ENCODE measurements around the gene TRMT11. TPM values are rescaled to one million over a fixed set of nuclear protein-coding genes. Genes with fewer than 3 reads are reported as not detected.

The TRMT11 gene
- total RNA-seq, 1 experiment from 2014 or later, result 36.7 TPM

DNA sequence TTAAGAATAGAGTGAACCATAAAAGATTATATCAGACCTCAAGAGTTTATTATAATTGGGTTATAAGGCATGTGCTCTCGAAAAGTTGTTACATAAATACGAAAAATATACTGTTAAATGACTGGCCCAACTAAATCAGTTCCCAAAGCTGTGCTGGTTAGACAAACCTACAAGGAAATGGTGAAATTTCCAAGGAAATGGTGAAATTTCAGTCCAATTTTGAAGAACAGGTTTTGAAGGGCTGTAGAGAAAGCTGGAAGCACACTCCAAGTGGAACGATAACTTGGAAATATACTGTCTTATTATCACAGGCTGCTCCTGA is 400 bp upstream of the TRMT11 start:
- Mint-ChIP-seq H3K27ac (ENCODE audit: unreplicated experiment) (no peak overlapping the region), H3K36me3 (ENCODE audit: insufficient read depth, unreplicated experiment) (no peaks in the 10 kb centered on the region), H3K9me3 (ENCODE audit: unreplicated experiment) (no peaks in the 10 kb centered on the region), H3K4me3 (ENCODE audit: unreplicated experiment) (no peak overlapping the region), H3K27me3 (ENCODE audit: insufficient read depth, unreplicated experiment) (no peaks in the 10 kb centered on the region), H3K4me1 (ENCODE audit: low read depth, unreplicated experiment) (no peaks in the 10 kb centered on the region)
- no peak for DNase-seq
- ChIA-PET CTCF (interaction anchor here (0.7 to 1.8 kb wide), 9 partner anchors 10 to 205 kb away, joined by 3 to 14 read pairs (median 4); partner anchors contain the start of genes HINT3 and NCOA7), POLR2A (interaction anchor here (0.7 to 1.8 kb wide), 7 partner anchors 10 to 196 kb away, joined by 3 to 12 read pairs (median 5); partner anchors contain the start of genes HINT3 and NCOA7)
- Histone ChIP-seq H3K4me1 (peaks cover 27% of the 10 kb centered on the region), H3K36me3 (ENCODE audit: control insufficient read depth, insufficient read depth, low read length) (no peaks in the 10 kb centered on the region), H3K27me3 (replicated peaks; ENCODE audit: control insufficient read depth, insufficient read depth, low read length) (no peaks in the 10 kb centered on the region), H3K4me3 (ENCODE audit: low read depth, low read length) (peak overlapping the region; percentile 67), H3K9me3 (no peaks in the 10 kb centered on the region)
- TF ChIP-seq CTCF (IDR thresholded peaks at IDR 0.05; ENCODE audit: insufficient read depth in 1 of 2, low read depth in 1 of 2, low read length in 1 of 2, severe bottlenecking in 1 of 2, unreplicated experiment in 1 of 2), result no peak
- intact Hi-C loops (cut with micrococcal nuclease; ENCODE audit: unreplicated experiment), result loop anchor here (1.0 kb wide), 1 partner anchor 1280 kb away; the partner anchor contains the start of gene RNF146
- no TSS peak for BruUV-seq (replicated peaks)

GRCh38 chr6:125987026-125987617 is 782 bp downstream of the TRMT11 start:
- CTCF ChIA-PET, result interaction anchor here (1.1 to 1.8 kb wide), 5 partner anchors 9 to 206 kb away, joined by 3 to 14 read pairs (median 4); partner anchors contain the start of gene HINT3
- H3K27ac Mint-ChIP-seq (ENCODE audit: unreplicated experiment), result no peak overlapping the region
- no peak for DNase-seq
- POLR2A ChIA-PET, result interaction anchor here (0.6 to 1.8 kb wide), 7 partner anchors 8 to 197 kb away, joined by 3 to 12 read pairs (median 5); partner anchors contain the start of genes HINT3 and NCOA7
- intact Hi-C loops (cut with micrococcal nuclease; ENCODE audit: unreplicated experiment), result no loop called here
- Histone ChIP-seq H3K36me3 (ENCODE audit: control insufficient read depth, insufficient read depth, low read length) (no peaks in the 10 kb centered on the region), H3K9me3 (no peaks in the 10 kb centered on the region), H3K4me3 (ENCODE audit: low read depth, low read length) (peak overlapping the region; percentile 67), H3K27me3 (replicated peaks; ENCODE audit: control insufficient read depth, insufficient read depth, low read length) (no peaks in the 10 kb centered on the region), H3K4me1 (peaks cover 27% of the 10 kb centered on the region)
- no peak for TF ChIP-seq CTCF (IDR thresholded peaks at IDR 0.05; ENCODE audit: insufficient read depth in 1 of 2, low read depth in 1 of 2, low read length in 1 of 2, severe bottlenecking in 1 of 2, unreplicated experiment in 1 of 2)
- no peaks in the 10 kb centered on the region for H3K27me3 Mint-ChIP-seq (ENCODE audit: insufficient read depth, unreplicated experiment)
- H3K4me3 Mint-ChIP-seq (ENCODE audit: unreplicated experiment), result no peak overlapping the region
- no peaks in the 10 kb centered on the region for H3K4me1 Mint-ChIP-seq (ENCODE audit: low read depth, unreplicated experiment)
- no peaks in the 10 kb centered on the region for H3K9me3 Mint-ChIP-seq (ENCODE audit: unreplicated experiment)
- BruUV-seq (replicated peaks), result TSS peak; percentile 62
- H3K36me3 Mint-ChIP-seq (ENCODE audit: insufficient read depth, unreplicated experiment), result no peaks in the 10 kb centered on the region

DNA sequence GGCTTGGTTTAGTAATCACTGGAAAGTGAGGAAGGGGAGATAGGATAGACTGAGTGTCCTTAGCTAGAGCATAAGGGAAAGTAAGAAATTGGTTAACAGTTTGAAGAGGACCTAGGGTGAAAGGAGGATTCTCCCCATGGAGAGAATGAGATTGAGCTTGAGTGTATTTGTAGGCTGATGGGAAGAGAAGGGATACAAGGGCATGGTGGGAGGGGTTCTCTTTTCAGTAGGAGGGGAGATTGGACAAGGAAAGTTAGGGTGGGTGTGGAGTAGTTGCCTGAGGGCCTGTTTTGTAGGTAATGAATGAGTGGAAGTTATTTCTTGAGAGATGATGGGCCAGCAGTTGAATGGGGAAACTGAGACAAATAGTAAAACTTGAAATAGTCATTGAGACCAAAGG is 1.9 kb downstream of the TRMT11 start:
- H3K9me3 ChIP-seq, result no peaks in the 10 kb centered on the region
- ChIA-PET CTCF (no interaction called here), POLR2A (no interaction called here)
- Mint-ChIP-seq H3K4me1 (ENCODE audit: low read depth, unreplicated experiment) (no peaks in the 10 kb centered on the region), H3K27me3 (ENCODE audit: insufficient read depth, unreplicated experiment) (no peaks in the 10 kb centered on the region), H3K36me3 (ENCODE audit: insufficient read depth, unreplicated experiment) (no peaks in the 10 kb centered on the region), H3K9me3 (ENCODE audit: unreplicated experiment) (no peaks in the 10 kb centered on the region), H3K4me3 (ENCODE audit: unreplicated experiment) (no peak overlapping the region), H3K27ac (ENCODE audit: unreplicated experiment) (no peak overlapping the region)
- TF ChIP-seq CTCF (IDR thresholded peaks at IDR 0.05; ENCODE audit: insufficient read depth in 1 of 2, low read depth in 1 of 2, low read length in 1 of 2, severe bottlenecking in 1 of 2, unreplicated experiment in 1 of 2), result no peak
- no peaks in the 10 kb centered on the region for H3K36me3 ChIP-seq (ENCODE audit: control insufficient read depth, insufficient read depth, low read length)
- BruUV-seq (replicated peaks), result no TSS peak
- no peak overlapping the region for H3K4me3 ChIP-seq (ENCODE audit: low read depth, low read length)
- H3K27me3 ChIP-seq (replicated peaks; ENCODE audit: control insufficient read depth, insufficient read depth, low read length), result no peaks in the 10 kb centered on the region
- intact Hi-C loops (cut with micrococcal nuclease; ENCODE audit: unreplicated experiment), result no loop called here
- peaks cover 26% of the 10 kb centered on the region for H3K4me1 ChIP-seq
- no peak for DNase-seq

Data from Caco-2 (cell line).